ENCODE measurements around the gene MB. TPM values are rescaled to one million over a fixed set of nuclear protein-coding genes. Genes with fewer than 3 reads are reported as not detected.

MB gene
- total RNA-seq, 1 donor from 2014 or later = not detected

- H3K27me3 Mint-ChIP-seq (ENCODE audit: unreplicated experiment) = no peaks in the 10 kb centered on the region
- no peak overlapping the region for H3K4me3 Mint-ChIP-seq (ENCODE audit: unreplicated experiment)
- no peak overlapping the region for H3K27ac Mint-ChIP-seq (ENCODE audit: unreplicated experiment)
- TF ChIP-seq CTCF (IDR thresholded peaks at IDR 0.05) = no peak
- H3K4me1 Mint-ChIP-seq (ENCODE audit: unreplicated experiment) = peaks cover 43% of the 10 kb centered on the region
- H3K9me3 Mint-ChIP-seq (ENCODE audit: unreplicated experiment) = peaks cover 1% of the 10 kb centered on the region
- H3K36me3 Mint-ChIP-seq (ENCODE audit: unreplicated experiment) = peaks cover 9% of the 10 kb centered on the region
- DNase-seq (ENCODE audit: extremely low spot score, unreplicated experiment) = peak; percentile 32
These were observed 34.0 kb upstream of the MB start for GRCh38 chr22:35651085-35651484.

DNA sequence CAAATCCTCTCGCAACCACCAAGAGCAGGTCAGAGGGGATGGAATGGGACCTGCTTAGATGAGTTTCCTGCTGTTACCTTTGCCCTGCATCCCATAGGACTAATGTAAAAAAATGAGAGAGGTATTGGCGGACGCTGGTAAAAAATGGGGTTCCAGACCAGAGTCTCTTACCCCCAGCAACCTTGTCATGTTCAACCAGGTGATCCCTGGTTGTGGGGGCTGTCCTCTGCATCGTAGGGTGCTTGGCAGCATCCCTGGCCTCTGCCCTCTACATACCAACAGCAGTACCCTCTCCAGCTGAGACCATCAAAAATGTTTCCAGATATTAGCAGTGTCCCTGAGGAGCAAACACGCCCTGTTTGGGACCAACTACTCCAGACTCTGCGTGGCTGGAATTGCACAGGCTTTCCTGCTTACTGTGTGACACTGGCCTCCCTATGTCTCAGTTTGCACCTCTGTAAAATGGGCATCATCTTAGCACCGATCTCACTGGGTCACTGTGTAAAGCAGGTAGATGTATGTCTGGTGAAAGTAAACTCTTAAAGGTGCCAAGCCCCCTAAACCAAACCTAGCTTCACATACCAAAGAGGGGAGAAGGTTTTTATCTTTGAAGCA lies 32.6 kb upstream of the MB start:
- no peak for TF ChIP-seq CTCF (IDR thresholded peaks at IDR 0.05)
- Mint-ChIP-seq H3K27ac (ENCODE audit: unreplicated experiment) (no peak overlapping the region), H3K4me1 (ENCODE audit: unreplicated experiment) (peaks cover 41% of the 10 kb centered on the region), H3K27me3 (ENCODE audit: unreplicated experiment) (no peaks in the 10 kb centered on the region), H3K36me3 (ENCODE audit: unreplicated experiment) (peaks cover 8% of the 10 kb centered on the region), H3K9me3 (ENCODE audit: unreplicated experiment) (no peaks in the 10 kb centered on the region), H3K4me3 (ENCODE audit: unreplicated experiment) (peak overlapping the region; percentile 91)
- peak; percentile 57 for DNase-seq (ENCODE audit: extremely low spot score, unreplicated experiment)

GRCh38 chr22:35649026-35649553 lies 32.0 kb upstream of the MB start:
- Mint-ChIP-seq H3K27ac (ENCODE audit: unreplicated experiment) (peak overlapping the region; percentile 99), H3K27me3 (ENCODE audit: unreplicated experiment) (no peaks in the 10 kb centered on the region), H3K9me3 (ENCODE audit: unreplicated experiment) (no peaks in the 10 kb centered on the region), H3K4me1 (ENCODE audit: unreplicated experiment) (peaks cover 41% of the 10 kb centered on the region), H3K36me3 (ENCODE audit: unreplicated experiment) (peaks cover 8% of the 10 kb centered on the region), H3K4me3 (ENCODE audit: unreplicated experiment) (peak overlapping the region; percentile 91)
- TF ChIP-seq CTCF (IDR thresholded peaks at IDR 0.05) = no peak
- DNase-seq (ENCODE audit: extremely low spot score, unreplicated experiment) = peak; percentile 34

- H3K27me3 Mint-ChIP-seq (ENCODE audit: unreplicated experiment) = no peaks in the 10 kb centered on the region
- H3K36me3 Mint-ChIP-seq (ENCODE audit: unreplicated experiment) = peaks cover 4% of the 10 kb centered on the region
- peak within 1 kb of the TSS; percentile 91 for H3K4me3 Mint-ChIP-seq (ENCODE audit: unreplicated experiment)
- DNase-seq (ENCODE audit: extremely low spot score, unreplicated experiment) = peak; percentile 77
- H3K27ac Mint-ChIP-seq (ENCODE audit: unreplicated experiment) = peak within 1 kb of the TSS; percentile 99
- H3K4me1 Mint-ChIP-seq (ENCODE audit: unreplicated experiment) = peaks cover 41% of the 10 kb centered on the region
- no peaks in the 10 kb centered on the region for H3K9me3 Mint-ChIP-seq (ENCODE audit: unreplicated experiment)
- TF ChIP-seq CTCF (IDR thresholded peaks at IDR 0.05) = no peak
These were observed 31.2 kb upstream of the MB start, which contains the start of gene APOL6 for GRCh38 chr22:35648066-35649025. TSS of gene APOL6 (plus strand) at chr22:35648446. CDS start at chr22:35656426, 7,980 bp downstream.

GRCh38 chr22:35645646-35646045 lies 28.5 kb upstream of the MB start:
- Mint-ChIP-seq H3K4me3 (ENCODE audit: unreplicated experiment) (no peak overlapping the region), H3K27ac (ENCODE audit: unreplicated experiment) (no peak overlapping the region), H3K27me3 (ENCODE audit: unreplicated experiment) (no peaks in the 10 kb centered on the region), H3K36me3 (ENCODE audit: unreplicated experiment) (peaks cover 2% of the 10 kb centered on the region), H3K4me1 (ENCODE audit: unreplicated experiment) (peaks cover 41% of the 10 kb centered on the region), H3K9me3 (ENCODE audit: unreplicated experiment) (no peaks in the 10 kb centered on the region)
- no peak for TF ChIP-seq CTCF (IDR thresholded peaks at IDR 0.05)
- peak; percentile 36 for DNase-seq (ENCODE audit: extremely low spot score, unreplicated experiment)

Measured in osteocyte (in vitro differentiated cells).